Stimulated activated CD8-positive, alpha-beta memory T cell treated with anti-CD3 and anti-CD28 coated beads, Interleukin-2, amount 100 ng/mL, for 1 hour (primary cell): ENCODE results near the gene BCL2L11.

ENCODE experiments used
- DNase-seq, 2 donors: peaks; one replicate each; pipeline ENCODE4 v3.0.0-alpha.2; 2020; ENCODE audit warnings: low read depth in 2 of 2

Gene BCL2L11

DNA sequence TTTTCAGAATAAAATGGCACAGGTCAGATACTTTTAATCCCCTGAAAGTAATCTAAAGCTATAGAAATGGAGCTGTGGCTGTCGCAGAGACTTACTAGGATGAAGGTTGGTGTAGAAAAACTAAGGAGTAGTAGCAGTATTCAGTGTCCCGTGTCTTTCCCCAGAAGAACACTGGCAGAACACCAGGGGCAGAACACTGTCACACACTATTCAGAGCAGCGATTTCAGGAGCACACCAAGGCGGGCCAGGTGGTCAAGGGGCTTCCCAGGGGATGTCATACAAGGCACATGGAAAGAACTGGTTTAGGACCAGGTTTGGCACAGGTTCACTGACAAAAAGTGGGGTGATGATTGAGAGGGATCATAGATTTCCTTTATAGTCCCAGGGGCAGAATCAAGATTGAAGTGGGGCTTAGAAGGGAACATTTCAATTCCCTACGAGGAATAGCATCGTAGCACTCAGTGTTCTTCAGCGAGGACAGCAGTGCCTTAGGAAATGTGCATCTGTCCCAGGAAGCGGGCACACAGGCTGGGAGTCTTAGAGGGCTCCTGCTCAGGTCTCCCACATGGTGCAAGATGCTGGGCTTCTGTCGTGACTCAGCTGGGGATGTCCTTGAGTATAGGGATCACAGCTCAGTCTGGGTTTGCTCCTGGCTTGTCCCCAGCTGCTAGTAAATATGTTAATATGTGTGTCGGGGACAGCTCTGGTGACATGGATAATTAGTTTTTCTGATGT lies 22.6 kb downstream of the BCL2L11 start:
- no peak for DNase-seq

DNA sequence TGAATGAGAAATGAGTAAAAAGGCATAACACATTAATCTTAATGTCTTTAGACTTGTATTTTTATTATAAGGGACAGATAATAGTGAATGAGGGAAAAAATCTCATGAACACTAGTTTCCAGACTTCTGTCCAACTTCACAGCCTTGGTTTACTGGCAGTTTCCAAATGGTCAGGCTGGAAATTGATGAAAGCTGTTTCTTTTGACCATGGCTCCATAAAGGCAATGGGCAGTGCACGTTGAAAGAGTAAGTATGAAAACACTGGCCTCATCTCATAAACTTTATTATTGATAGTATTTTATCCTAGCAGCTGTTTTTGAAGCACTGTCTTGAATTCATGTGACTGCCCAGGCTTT lies 23.1 kb downstream of the BCL2L11 start:
- DNase-seq, result no peak

DNA sequence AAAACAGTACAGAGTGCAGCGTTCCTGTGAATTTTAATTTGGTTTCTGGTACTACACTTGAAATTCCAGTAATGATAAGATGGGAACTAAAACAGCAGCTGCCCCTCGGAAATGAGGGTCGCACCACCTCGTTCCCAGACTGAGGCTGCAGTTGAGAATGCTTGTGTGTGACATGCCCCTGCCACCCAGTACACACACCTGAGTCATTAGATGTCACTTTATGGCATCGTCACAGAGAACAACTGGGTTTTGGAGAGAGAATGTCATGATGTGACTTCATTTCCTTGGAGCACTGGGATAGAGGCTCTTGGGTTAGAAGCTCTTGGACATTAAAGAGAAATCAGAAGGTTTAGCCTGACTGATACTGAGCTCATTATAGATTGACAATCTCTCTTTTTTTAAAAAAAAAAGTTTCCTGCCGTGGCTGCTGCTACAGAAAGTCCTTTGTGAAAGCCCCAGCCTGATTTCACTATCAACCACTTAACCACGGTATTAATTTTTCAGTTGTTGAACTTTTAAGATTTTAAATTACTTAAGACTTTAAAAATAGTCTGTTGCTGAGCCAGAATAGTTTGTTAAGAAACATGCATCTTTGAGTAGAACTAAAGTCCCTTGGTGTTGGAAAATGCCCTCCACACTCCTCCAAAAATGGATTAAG lies 24.5 kb downstream of the BCL2L11 start:
- DNase-seq, result no peak

- DNase-seq, result no peak
These were observed 25.2 kb downstream of the BCL2L11 start for GRCh38 chr2:111145951-111146350.

DNA sequence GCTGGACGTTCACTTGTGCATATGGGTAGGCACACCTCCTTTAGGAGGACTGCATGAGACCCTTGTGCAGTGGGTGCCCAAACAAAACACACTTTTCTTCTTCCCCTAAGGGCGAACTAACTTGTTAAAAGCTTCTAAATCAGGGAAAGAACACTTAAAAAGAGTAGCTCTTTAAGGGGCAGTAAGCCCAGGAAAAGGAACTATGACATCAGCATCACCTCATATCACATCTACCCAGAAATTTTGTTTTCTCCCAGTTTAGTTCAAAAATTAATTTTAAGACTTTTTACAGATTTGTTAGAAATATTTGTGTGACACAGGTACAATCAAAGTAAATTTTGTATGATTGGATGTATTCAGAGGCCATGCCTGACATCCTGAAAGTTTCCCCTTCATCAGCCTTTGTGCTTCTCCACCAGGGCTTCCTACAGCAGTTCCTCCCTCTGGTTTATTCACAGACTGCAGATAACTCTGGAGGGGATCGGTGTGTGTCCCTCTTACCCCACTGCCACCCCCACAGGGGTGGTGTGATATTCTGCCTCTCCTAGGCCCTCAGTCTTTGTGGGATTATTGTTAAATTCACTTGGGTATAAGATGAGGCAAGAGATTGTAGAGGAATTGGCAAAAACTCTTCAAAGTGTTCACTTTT lies 27.6 kb downstream of the BCL2L11 start:
- DNase-seq, result no peak

DNA sequence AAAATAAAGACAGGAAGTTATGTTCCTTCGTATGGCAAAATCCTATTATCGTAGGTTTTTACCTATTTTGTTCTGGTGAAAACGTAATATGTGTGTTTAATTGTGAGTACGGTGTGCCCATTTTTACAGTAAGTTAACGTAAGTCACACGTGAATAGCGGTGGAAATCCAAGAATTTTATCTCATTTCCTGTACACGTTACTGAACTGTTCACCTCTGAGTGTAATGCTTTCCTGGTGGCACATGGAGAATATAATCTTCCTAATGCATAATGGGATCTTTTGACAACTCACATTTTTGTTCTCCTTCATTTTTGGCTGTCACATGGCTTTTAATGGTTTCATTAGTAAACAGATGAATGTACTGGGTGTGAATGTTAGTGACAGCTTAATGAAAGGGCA lies 28.2 kb downstream of the BCL2L11 start:
- no peak for DNase-seq

- no peak for DNase-seq
These were observed 29.3 kb downstream of the BCL2L11 start for GRCh38 chr2:111149882-111150455.

GRCh38 chr2:111154758-111155157 lies 34.0 kb downstream of the BCL2L11 start:
- no peak for DNase-seq

DNA sequence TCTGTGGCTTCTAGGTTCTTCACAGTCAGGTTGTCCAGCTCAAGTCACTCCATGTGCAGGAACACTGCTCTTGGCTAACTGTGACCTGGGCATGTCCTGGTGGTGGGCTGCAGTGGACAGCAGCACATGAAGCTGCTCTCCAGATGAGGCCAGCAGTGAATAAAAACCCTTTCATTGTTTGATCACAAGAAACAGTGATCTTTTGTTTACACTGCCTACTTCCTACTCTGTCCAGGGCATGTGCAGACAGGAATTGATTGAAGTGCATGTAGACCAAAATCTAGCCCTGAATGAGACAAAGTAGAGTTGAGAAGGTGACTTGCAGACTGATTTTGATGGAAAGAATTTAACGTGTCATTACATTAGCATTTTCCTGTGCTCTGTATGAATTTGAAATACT lies 34.9 kb downstream of the BCL2L11 start:
- no peak for DNase-seq

GRCh38 chr2:111156529-111156928 lies 35.8 kb downstream of the BCL2L11 start:
- no peak for DNase-seq

GRCh38 chr2:111157071-111157661 lies 36.5 kb downstream of the BCL2L11 start:
- DNase-seq, result no peak

- DNase-seq, result no peak
These were observed 37.1 kb downstream of the BCL2L11 start for GRCh38 chr2:111157798-111158197.

DNA sequence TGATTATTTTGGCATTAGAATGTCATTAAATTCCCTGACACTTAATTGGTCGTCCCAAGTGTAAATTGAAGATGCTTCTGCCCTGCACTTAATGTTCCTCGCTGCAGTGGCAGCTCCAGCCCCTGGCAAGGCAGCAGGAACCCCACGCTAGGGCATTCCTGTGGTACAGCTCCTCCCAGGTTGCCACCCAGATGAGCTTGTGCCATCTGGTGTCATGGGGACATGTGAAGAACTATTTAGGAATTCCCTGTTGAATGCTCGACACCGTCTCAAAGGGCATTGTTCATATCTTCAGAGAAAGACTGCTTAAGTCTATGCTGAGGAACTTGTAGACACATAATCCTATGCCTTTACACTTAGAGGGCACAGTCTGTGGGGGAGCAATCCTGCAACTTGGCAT lies 38.9 kb downstream of the BCL2L11 start:
- no peak for DNase-seq

- no peak for DNase-seq
These were observed 40.0 kb downstream of the BCL2L11 start for GRCh38 chr2:111160758-111161157.

- no peak for DNase-seq
These were observed 41.3 kb downstream of the BCL2L11 start for GRCh38 chr2:111161971-111162370.

- DNase-seq, result no peak
These were observed 42.1 kb downstream of the BCL2L11 start for GRCh38 chr2:111162718-111163331.

DNA sequence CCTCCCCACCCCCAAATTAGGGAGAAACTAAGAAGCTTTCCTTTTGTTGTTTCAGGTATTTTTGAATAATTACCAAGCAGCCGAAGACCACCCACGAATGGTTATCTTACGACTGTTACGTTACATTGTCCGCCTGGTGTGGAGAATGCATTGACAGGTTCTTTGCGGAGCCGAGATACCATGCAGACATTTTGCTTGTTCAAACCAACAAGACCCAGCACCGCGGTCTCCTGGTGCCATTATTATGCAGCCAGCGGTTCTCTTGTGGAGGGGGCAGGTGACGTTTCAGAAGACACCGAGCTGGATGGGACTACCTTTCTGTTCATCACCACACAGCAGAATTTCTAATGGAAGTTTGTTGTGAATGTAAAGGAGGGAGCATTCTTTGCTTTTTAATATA lies 43.4 kb downstream of the BCL2L11 start:
- DNase-seq, result no peak

- DNase-seq, result no peak
These were observed 44.4 kb downstream of the BCL2L11 start for GRCh38 chr2:111165084-111165483.

DNA sequence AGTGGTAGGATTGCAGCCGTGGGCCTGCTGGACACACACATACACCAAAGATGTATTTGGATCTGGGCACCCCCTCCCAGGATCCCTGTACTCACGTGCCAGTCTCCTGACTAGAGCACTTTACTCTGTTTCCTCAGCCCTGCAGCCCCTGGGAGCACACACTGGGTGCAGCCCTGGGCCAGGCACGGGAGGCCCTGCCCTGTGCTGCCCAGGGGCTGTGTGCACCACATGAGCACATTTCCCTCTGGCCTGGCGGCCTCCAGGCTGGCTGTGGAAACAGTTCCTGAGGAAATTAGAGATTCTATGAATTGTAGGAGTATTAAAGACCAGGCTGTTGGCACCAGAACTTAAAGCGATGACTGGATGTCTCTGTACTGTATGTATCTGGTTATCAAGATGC lies 45.4 kb downstream of the BCL2L11 start:
- no peak for DNase-seq

DNA sequence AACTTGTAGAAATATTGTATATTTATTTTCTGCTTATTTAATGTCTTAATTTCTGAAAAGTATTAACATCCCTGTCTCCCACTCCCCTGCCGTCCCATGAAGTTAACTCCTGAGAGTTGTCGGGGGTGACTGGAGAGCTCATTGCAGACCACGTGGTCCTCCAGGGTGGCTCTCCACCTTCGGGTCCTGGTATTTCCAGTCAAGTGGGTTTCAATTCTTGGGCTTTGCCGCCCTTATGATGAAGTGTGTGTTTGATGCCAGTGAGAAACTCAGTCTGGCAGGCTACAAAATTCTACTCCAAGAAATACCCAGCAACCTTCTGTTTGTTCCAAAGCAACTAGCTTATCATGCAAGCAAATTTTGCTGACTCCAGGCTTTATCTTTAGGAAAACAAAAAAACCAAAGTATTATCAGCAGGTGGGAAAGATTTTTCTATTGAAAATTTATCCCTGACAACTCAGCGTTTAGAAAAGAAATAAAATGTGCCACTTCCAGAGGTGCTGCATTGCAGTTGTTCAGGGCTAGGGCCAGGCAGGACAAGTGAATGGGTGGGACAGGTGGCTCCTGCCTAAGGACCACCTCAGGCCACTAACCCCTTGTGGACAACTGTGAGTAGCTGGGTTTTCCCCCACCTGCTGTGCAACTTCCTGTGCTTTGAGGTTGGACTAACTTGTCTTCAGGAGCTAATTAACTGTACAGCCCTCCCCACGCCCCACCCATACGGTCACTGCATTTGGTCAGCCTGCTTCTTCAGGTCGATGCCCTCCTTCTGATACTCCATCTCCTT lies 46.6 kb downstream of the BCL2L11 start:
- DNase-seq, result no peak

GRCh38 chr2:111167863-111168162 lies 47.1 kb downstream of the BCL2L11 start:
- no peak for DNase-seq
